HCT116 (cell line): ENCODE measurements around the gene SPATS2L. TPM values are rescaled to one million over a fixed set of nuclear protein-coding genes. Genes with fewer than 3 reads are reported as not detected.

Experiments used
- ATAC-seq: fragments of 200-7000 bp; cut with Tn5 transposase; 2 replicates; pipeline ENCODE4 v1.9.1; 2020; ENCODE audit warnings: mild to moderate bottlenecking, moderate library complexity
- BruUV-seq: library from RNA; stranded (reverse); fragments of 400-500 nt; replicated peaks from 2 replicates; lab custom pipeline; 2021; lab: Mats Ljungman, UMichigan
- CTCF ChIA-PET: fragments of 300-600 bp; sonication (Branson Sonifier 250); formaldehyde crosslinking; loops from one replicate; lab custom pipeline; 2021; ENCODE audit warnings: antibody characterized with exemption; lab: Charles Lee
- POLR2A ChIA-PET: fragments of 300-600, 350-600 bp; sonication (Branson Sonifier 250); formaldehyde crosslinking; loops from one replicate; lab custom pipeline; 2021; ENCODE audit warnings: antibody characterized with exemption; lab: Charles Lee
- RAD21 ChIA-PET, 2 experiments: fragments of 300-600 bp; sonication (Branson Sonifier 250); formaldehyde crosslinking; loops; one replicate each; lab custom pipeline; 2023; ENCODE audit warnings: low total read pairs in 2 of 2; ENCODE audit not compliant: uncharacterized antibody in 2 of 2, unreplicated experiment in 2 of 2, low non-redundant PET in 1 of 2; lab: Charles Lee
- DNase-seq: peaks from one replicate; pipeline ENCODE4 v3.0.0-alpha.2; 2010; ENCODE audit warnings: low read depth, low spot score
- H2AFZ ChIP-seq: fragments of 200-600 bp; shearing (Covaris generic), sonication (generic); 2 replicates; pipeline ENCODE4 v1.6.1; 2017; ENCODE audit warnings: low read depth, mixed run types, mixed read lengths, antibody characterized with exemption, low read length; ENCODE audit not compliant: poor library complexity, severe bottlenecking
- H3K27ac ChIP-seq: 2 replicates; pipeline ENCODE4 v1.5.1; 2012; ENCODE audit warnings: low read depth, low read length
- H3K27me3 ChIP-seq: fragments of 200-600 bp; sonication (generic); 2 replicates; pipeline ENCODE4 v1.6.1; 2016; ENCODE audit warnings: mixed run types, low read length, mixed read lengths; ENCODE audit not compliant: insufficient read depth
- H3K36me3 ChIP-seq, 2 experiments: fragments of 200-500 bp in 1 of 2; fragments of 200-600 bp in 1 of 2; sonication (Bioruptor generic) in 1 of 2; sonication (generic) in 1 of 2; 2 replicates each; pipeline versions ENCODE4 v1.5.1 to v1.6.1; 2014 to 2016; ENCODE audit warnings: low read length in 2 of 2, inconsistent platforms in 1 of 2, mixed read lengths in 1 of 2, mixed run types in 1 of 2; ENCODE audit not compliant: insufficient read depth in 2 of 2, control insufficient read depth in 1 of 2
- H3K4me1 ChIP-seq, 2 experiments: fragments of 200-600 bp in 1 of 2; sonication (generic) in 1 of 2; 2 replicates each; pipeline versions ENCODE4 v1.5.1 to v1.6.1; 2012 to 2017; ENCODE audit warnings: low read length in 2 of 2, inconsistent platforms in 1 of 2, mild to moderate bottlenecking in 1 of 2, mixed read lengths in 1 of 2, mixed run types in 1 of 2, moderate library complexity in 1 of 2; ENCODE audit not compliant: insufficient read depth in 2 of 2, control insufficient read depth in 1 of 2
- H3K4me2 ChIP-seq: fragments of 200-600 bp; sonication (generic); 2 replicates; pipeline ENCODE4 v1.6.1; 2017; ENCODE audit warnings: mixed run types, low read length, mixed read lengths
- H3K4me3 ChIP-seq, 2 experiments: fragments of 200-600 bp in 1 of 2; sonication (generic) in 1 of 2; replicated peaks in 1 of 2; 2 replicates each; pipeline ENCODE4 v1.5.1; 2011 to 2016; ENCODE audit warnings: low read length in 2 of 2, control low read depth in 1 of 2, low read depth in 1 of 2, mild to moderate bottlenecking in 1 of 2, mixed read lengths in 1 of 2, mixed run types in 1 of 2
- H3K79me2 ChIP-seq: fragments of 200-600 bp; sonication (generic); 2 replicates; pipeline ENCODE4 v1.6.1; 2017; ENCODE audit warnings: mild to moderate bottlenecking, mixed run types, low read length, moderate library complexity, mixed read lengths; ENCODE audit not compliant: insufficient read depth
- H3K9ac ChIP-seq: fragments of 200-600 bp; sonication (generic); 2 replicates; pipeline ENCODE4 v1.6.1; 2016; ENCODE audit warnings: low read length, mixed read lengths
- H3K9me2 ChIP-seq: fragments of 200-600 bp; sonication (generic), shearing (Covaris generic); 2 replicates; pipeline ENCODE4 v1.6.1; 2017; ENCODE audit warnings: mixed run types, mild to moderate bottlenecking, moderate library complexity; ENCODE audit not compliant: insufficient read depth
- H3K9me3 ChIP-seq, 2 experiments: fragments of 200-500 bp in 1 of 2; fragments of 200-600 bp in 1 of 2; sonication (Bioruptor generic) in 1 of 2; sonication (generic) in 1 of 2; 2 replicates each; pipeline ENCODE4 v1.6.1; 2014 to 2017; ENCODE audit warnings: low read length in 2 of 2, mixed read lengths in 2 of 2, inconsistent platforms in 1 of 2, low read depth in 1 of 2, mild to moderate bottlenecking in 1 of 2, mixed run types in 1 of 2, moderate library complexity in 1 of 2; ENCODE audit not compliant: control insufficient read depth in 1 of 2, insufficient read depth in 1 of 2
- H4K20me1 ChIP-seq: fragments of 200-600 bp; sonication (generic), shearing (Covaris generic); 2 replicates; pipeline ENCODE4 v1.6.1; 2017; ENCODE audit warnings: mixed run types, mild to moderate bottlenecking, moderate library complexity; ENCODE audit not compliant: insufficient read depth
- ATF3 ChIP-seq: IDR thresholded peaks from 2 replicates; pipeline ENCODE4 v1.6.1; 2012
- CBX3 ChIP-seq: IDR thresholded peaks from 2 replicates; pipeline ENCODE4 v1.6.1; 2012; ENCODE audit warnings: low read depth
- CEBPB ChIP-seq: IDR thresholded peaks from 2 replicates; pipeline ENCODE4 v1.6.1; 2012; ENCODE audit warnings: low read depth
- CTCF ChIP-seq, 3 experiments: fragments of 200-600 bp in 1 of 3; sonication (generic) in 1 of 3; IDR thresholded peaks in 2 of 3; conservative IDR thresholded peaks in 1 of 3; 2 replicates each; pipeline ENCODE4 v1.5.1; 2012 to 2017; ENCODE audit warnings: low read depth in 2 of 3, low read length in 2 of 3, antibody characterized with exemption in 1 of 3, borderline replicate concordance in 1 of 3, control low read depth in 1 of 3, mild to moderate bottlenecking in 1 of 3, mixed read lengths in 1 of 3, mixed run types in 1 of 3, moderate library complexity in 1 of 3; ENCODE audit not compliant: insufficient read depth in 1 of 3
- EGR1 ChIP-seq: IDR thresholded peaks from 2 replicates; pipeline ENCODE4 v1.6.1; 2012; ENCODE audit warnings: low read depth
- EZH2 ChIP-seq: fragments of 200-600 bp; sonication (generic); IDR thresholded peaks from 2 replicates; pipeline ENCODE4 v1.6.1; 2017; ENCODE audit warnings: antibody characterized with exemption, mixed run types
- EZH2phosphoT487 ChIP-seq: fragments of 200-600 bp; IDR thresholded peaks from 2 replicates; pipeline ENCODE4 v1.6.1; 2018; ENCODE audit warnings: antibody characterized with exemption, borderline replicate concordance
- MAX ChIP-seq: IDR thresholded peaks from 2 replicates; pipeline ENCODE4 v1.6.1; 2012
- POLR2A ChIP-seq: IDR thresholded peaks from 2 replicates; pipeline ENCODE4 v1.7.0; 2011; ENCODE audit warnings: borderline replicate concordance; ENCODE audit not compliant: insufficient read depth, insufficient read length; ENCODE audit errors: extremely low read depth
- POLR2AphosphoS5 ChIP-seq: IDR thresholded peaks from 2 replicates; pipeline ENCODE4 v1.6.1; 2011; ENCODE audit warnings: mild to moderate bottlenecking, low read depth, low read length, moderate library complexity
- RAD21 ChIP-seq: IDR thresholded peaks from 2 replicates; pipeline ENCODE4 v1.6.1; 2012; ENCODE audit warnings: low read depth, mild to moderate bottlenecking
- REST ChIP-seq: IDR thresholded peaks from 2 replicates; pipeline ENCODE4 v1.6.1; 2012; ENCODE audit warnings: low read depth
- SIN3A ChIP-seq: IDR thresholded peaks from 2 replicates; pipeline ENCODE4 v1.6.1; 2012; ENCODE audit warnings: low read depth
- SP1 ChIP-seq: IDR thresholded peaks from 2 replicates; pipeline ENCODE4 v1.6.1; 2012; ENCODE audit warnings: low read depth
- TCF7L2 ChIP-seq: IDR thresholded peaks from 2 replicates; pipeline ENCODE4 v1.7.0; 2011; ENCODE audit warnings: borderline replicate concordance, inconsistent platforms; ENCODE audit not compliant: insufficient read depth, insufficient read length; ENCODE audit errors: extremely low read depth
- YY1 ChIP-seq: IDR thresholded peaks from 2 replicates; pipeline ENCODE4 v1.6.1; 2011; ENCODE audit warnings: low read length, low read depth, moderate library complexity, mild to moderate bottlenecking; ENCODE audit not compliant: insufficient replicate concordance; ENCODE audit errors: extremely low read depth
- ZBTB33 ChIP-seq: IDR thresholded peaks from 2 replicates; pipeline ENCODE4 v1.6.1; 2011; ENCODE audit warnings: mild to moderate bottlenecking, low read length, moderate library complexity; ENCODE audit not compliant: insufficient replicate concordance; ENCODE audit errors: extremely low read depth
- ZFX ChIP-seq: fragments of 450-650 bp; IDR thresholded peaks from 2 replicates; pipeline ENCODE4 v1.6.1; 2017
- intact Hi-C: fragments of 100-400 bp; cut with micrococcal nuclease; formaldehyde crosslinking; loops from 2 replicates; pipeline ENCODE4 v1.10.0; 2022
- total RNA-seq: library from RNA; stranded (reverse); gene quantifications from one replicate; pipeline ENCODE4 v1.2.1, GENCODE V29; 2021; ENCODE audit not compliant: unreplicated experiment

SPATS2L gene
- total RNA-seq, 1 experiment from 2014 or later, result 87.1 TPM

- POLR2A ChIA-PET, result no interaction called here
- no peak for ATAC-seq
Measured at GRCh38 chr2:200347301-200347700, 40.8 kb downstream of the SPATS2L start.

More at GRCh38 chr2:200347301-200347700, 40.8 kb downstream of the SPATS2L start:
- intact Hi-C loops, result no loop called here
- no peak overlapping the region for H3K4me2 ChIP-seq
- ChIA-PET CTCF (no interaction called here), RAD21 (no interaction called here)
- no peak overlapping the region for H2AFZ ChIP-seq
- H3K4me3 ChIP-seq, result no peak overlapping the region
- BruUV-seq, result no TSS peak
- peaks cover 48% of the 10 kb centered on the region for H3K79me2 ChIP-seq
- H3K27me3 ChIP-seq, result no peaks in the 10 kb centered on the region
- no peaks in the 10 kb centered on the region for H4K20me1 ChIP-seq
- no peak for TF ChIP-seq CBX3
- no peak for TF ChIP-seq ZFX
- TF ChIP-seq REST, result no peak
- TF ChIP-seq CTCF (IDR thresholded peaks at IDR 0.05 in 2 of 3, conservative IDR thresholded peaks at IDR 0.05 in 1 of 3; ENCODE audit: borderline replicate concordance in 1 of 3, insufficient read depth in 1 of 3, low read depth in 2 of 3, low read length in 2 of 3), result no peak
- TF ChIP-seq RAD21, result no peak
- no peak for TF ChIP-seq POLR2AphosphoS5
- no peak for TF ChIP-seq CEBPB
- no peak for TF ChIP-seq ATF3
- no peak for TF ChIP-seq EZH2phosphoT487
- no peak for TF ChIP-seq MAX
- no peak for TF ChIP-seq SP1
- TF ChIP-seq EZH2, result no peak
- TF ChIP-seq EGR1, result no peak
- no peak for TF ChIP-seq TCF7L2
- TF ChIP-seq YY1, result no peak
- no peak for TF ChIP-seq ZBTB33
- no peak for TF ChIP-seq SIN3A
- TF ChIP-seq POLR2A, result no peak
- no peak overlapping the region for H3K27ac ChIP-seq
- peaks cover 6 to 13% of the 10 kb centered on the region in 2 experiments for H3K4me1 ChIP-seq
- H3K36me3 ChIP-seq, result no peaks in the 10 kb centered on the region
- no peak for DNase-seq
- no peaks in the 10 kb centered on the region for H3K9me3 ChIP-seq
- no peak overlapping the region for H3K9ac ChIP-seq
- no peaks in the 10 kb centered on the region for H3K9me2 ChIP-seq
